PC-9 (cell line): ENCODE measurements around the gene LRP1B. TPM values are rescaled to one million over a fixed set of nuclear protein-coding genes. Genes with fewer than 3 reads are reported as not detected.

ENCODE experiments used
- BruUV-seq: library from RNA; stranded (reverse); fragments of 400-500 nt; replicated peaks from 2 replicates; lab custom pipeline; 2021; lab: Mats Ljungman, UMichigan
- CTCF ChIA-PET: fragments of 300-600 bp; sonication (Branson Sonifier 250); formaldehyde crosslinking; loops from one replicate; lab custom pipeline; 2022; ENCODE audit warnings: antibody characterized with exemption; lab: Charles Lee
- POLR2A ChIA-PET: fragments of 300-600 bp; sonication (Branson Sonifier 250); formaldehyde crosslinking; loops from one replicate; lab custom pipeline; 2022; ENCODE audit warnings: antibody characterized with exemption; ENCODE audit not compliant: unreplicated experiment; lab: Charles Lee
- DNase-seq, 2 experiments: peaks; one replicate each; pipeline versions ENCODE4 v3.0.0 to v3.0.0-alpha.2; 2015 to 2022; ENCODE audit warnings: mixed read lengths in 1 of 2
- H2AFZ ChIP-seq: fragments of 200-600 bp; sonication (generic); 2 replicates; pipeline ENCODE4 v1.8.1; 2017; ENCODE audit warnings: antibody characterized with exemption
- H3F3A ChIP-seq: fragments of 200-600 bp; sonication (generic); 2 replicates; pipeline ENCODE4 v1.8.1; 2017; ENCODE audit warnings: antibody characterized with exemption, mild to moderate bottlenecking, low read depth; ENCODE audit not compliant: insufficient read depth
- H3K27ac ChIP-seq: fragments of 200-600 bp; sonication (generic); 2 replicates; pipeline ENCODE4 v1.6.1; 2016; ENCODE audit warnings: mixed run types
- H3K27me3 ChIP-seq: fragments of 200-600 bp; sonication (generic); 2 replicates; pipeline ENCODE4 v1.6.1; 2016; ENCODE audit warnings: low read depth, mixed run types; ENCODE audit not compliant: insufficient read depth
- H3K36me3 ChIP-seq: fragments of 200-600 bp; sonication (generic); 2 replicates; pipeline ENCODE4 v1.6.1; 2016; ENCODE audit warnings: low read depth, mixed run types
- H3K4me1 ChIP-seq: fragments of 200-600 bp; sonication (generic); replicated peaks from 2 replicates; pipeline ENCODE4 v1.6.1; 2016; ENCODE audit warnings: mixed run types; ENCODE audit not compliant: insufficient read depth
- H3K4me2 ChIP-seq: fragments of 200-600 bp; sonication (generic); 2 replicates; pipeline ENCODE4 v1.6.1; 2017; ENCODE audit warnings: mixed run types
- H3K4me3 ChIP-seq: fragments of 200-600 bp; sonication (generic); 2 replicates; pipeline ENCODE4 v1.6.1; 2016; ENCODE audit warnings: mixed run types
- H3K79me2 ChIP-seq: fragments of 200-600 bp; sonication (generic); 2 replicates; pipeline ENCODE4 v1.6.1; 2017; ENCODE audit warnings: low read depth, mixed run types
- H3K9me2 ChIP-seq: fragments of 200-600 bp; sonication (generic); 2 replicates; pipeline ENCODE4 v1.8.1; 2017; ENCODE audit warnings: mild to moderate bottlenecking; ENCODE audit not compliant: insufficient read depth
- H3K9me3 ChIP-seq: fragments of 200-600 bp; sonication (generic); 2 replicates; pipeline ENCODE4 v1.8.1; 2016; ENCODE audit warnings: low read depth; ENCODE audit not compliant: insufficient read depth
- H4K20me1 ChIP-seq: fragments of 200-600 bp; sonication (generic); 2 replicates; pipeline ENCODE4 v1.8.1; 2017; ENCODE audit not compliant: insufficient read depth
- CTCF ChIP-seq: fragments of 200-600 bp; sonication (generic); conservative IDR thresholded peaks from 2 replicates; pipeline ENCODE4 v1.6.1; 2017; ENCODE audit warnings: mixed run types, antibody characterized with exemption, mild to moderate bottlenecking, moderate library complexity
- EZH2 ChIP-seq: fragments of 200-600 bp; sonication (generic); IDR thresholded peaks from 2 replicates; pipeline ENCODE4 v1.8.0; 2017; ENCODE audit warnings: antibody characterized with exemption, low read depth
- intact Hi-C: fragments of 100-400 bp; cut with micrococcal nuclease; formaldehyde crosslinking; loops from one replicate; pipeline ENCODE4 v1.10.0; 2022; ENCODE audit not compliant: unreplicated experiment
- total RNA-seq: library from RNA; stranded (reverse); gene quantifications from 2 replicates; pipeline ENCODE4 v1.2.3, GENCODE V29; 2021

LRP1B gene
- total RNA-seq, 1 experiment from 2014 or later, result 1.7 TPM

- H3K36me3 ChIP-seq, result no peaks in the 10 kb centered on the region
- BruUV-seq, result no TSS peak
- no peak overlapping the region for H3K27ac ChIP-seq
- TF ChIP-seq CTCF, result no peak
- no peak for TF ChIP-seq EZH2
- H3K79me2 ChIP-seq, result no peaks in the 10 kb centered on the region
- POLR2A ChIA-PET, result no interaction called here
- H3K4me2 ChIP-seq, result no peak overlapping the region
- no peak for DNase-seq
- H2AFZ ChIP-seq, result no peak overlapping the region
- intact Hi-C loops, result no loop called here
- no peaks in the 10 kb centered on the region for H4K20me1 ChIP-seq
- H3K9me2 ChIP-seq, result no peaks in the 10 kb centered on the region
- no peaks in the 10 kb centered on the region for H3K4me1 ChIP-seq
- H3F3A ChIP-seq, result no peaks in the 10 kb centered on the region
- H3K27me3 ChIP-seq, result no peaks in the 10 kb centered on the region
- CTCF ChIA-PET, result no interaction called here
- no peaks in the 10 kb centered on the region; the same call in 1 of the 2 replicates for H3K9me3 ChIP-seq
- H3K4me3 ChIP-seq, result no peak overlapping the region
Measured at GRCh38 chr2:140604096-140604495, 1526.7 kb downstream of the LRP1B start.

- no peak for DNase-seq
- BruUV-seq, result no TSS peak
- Histone ChIP-seq H2AFZ (no peak overlapping the region), H3K4me3 (no peak overlapping the region), H3K4me2 (no peak overlapping the region), H3K9me2 (no peaks in the 10 kb centered on the region), H3K27ac (no peak overlapping the region), H3F3A (no peaks in the 10 kb centered on the region), H3K4me1 (no peaks in the 10 kb centered on the region), H4K20me1 (no peaks in the 10 kb centered on the region), H3K9me3 (no peaks in the 10 kb centered on the region; the same call in 1 of the 2 replicates), H3K79me2 (no peaks in the 10 kb centered on the region), H3K36me3 (no peaks in the 10 kb centered on the region), H3K27me3 (no peaks in the 10 kb centered on the region)
- ChIA-PET POLR2A (no interaction called here), CTCF (no interaction called here)
- intact Hi-C loops, result no loop called here
- TF ChIP-seq EZH2 (no peak), CTCF (no peak)
Measured at GRCh38 chr2:140603416-140603815, 1527.4 kb downstream of the LRP1B start.

GRCh38 chr2:140601801-140602200 lies 1529.0 kb downstream of the LRP1B start:
- POLR2A ChIA-PET, result no interaction called here
- H3K4me1 ChIP-seq, result no peaks in the 10 kb centered on the region
- H4K20me1 ChIP-seq, result no peaks in the 10 kb centered on the region
- no peak for DNase-seq
- CTCF ChIA-PET, result no interaction called here
- TF ChIP-seq EZH2, result no peak
- no peak for TF ChIP-seq CTCF
- H3K9me3 ChIP-seq, result no peaks in the 10 kb centered on the region; the same call in 1 of the 2 replicates
- no peak overlapping the region for H3K27ac ChIP-seq
- no peak overlapping the region for H2AFZ ChIP-seq
- no peaks in the 10 kb centered on the region for H3K79me2 ChIP-seq
- no peak overlapping the region for H3K4me3 ChIP-seq
- no peaks in the 10 kb centered on the region for H3K36me3 ChIP-seq
- no peak overlapping the region for H3K4me2 ChIP-seq
- BruUV-seq, result no TSS peak
- no peaks in the 10 kb centered on the region for H3K27me3 ChIP-seq
- no peaks in the 10 kb centered on the region for H3K9me2 ChIP-seq
- H3F3A ChIP-seq, result no peaks in the 10 kb centered on the region
- intact Hi-C loops, result no loop called here
